Mesothelial cell of epicardium (in vitro differentiated cells): Measurements from ENCODE around the gene S100A3. TPM values are rescaled to one million over a fixed set of nuclear protein-coding genes. Genes with fewer than 3 reads are reported as not detected.

Experiments used
- DNase-seq, 2 experiments: peaks; one replicate each; pipeline ENCODE4 v3.0.0; 2021; ENCODE audit warnings: low spot score in 2 of 2; ENCODE audit not compliant: unreplicated experiment in 2 of 2
- H3K27ac Mint-ChIP-seq: 2 replicates; pipeline ENCODE4 v1.8.0; 2021; ENCODE audit warnings: mixed read lengths
- H3K27me3 Mint-ChIP-seq: 2 replicates; pipeline ENCODE4 v1.8.0; 2021; ENCODE audit warnings: low read depth, mixed read lengths
- H3K36me3 Mint-ChIP-seq: 2 replicates; pipeline ENCODE4 v1.8.0; 2021; ENCODE audit warnings: mixed read lengths
- H3K4me1 Mint-ChIP-seq: 2 replicates; pipeline ENCODE4 v1.8.0; 2021; ENCODE audit warnings: mixed read lengths
- H3K4me3 Mint-ChIP-seq: 2 replicates; pipeline ENCODE4 v1.8.0; 2021; ENCODE audit warnings: mild to moderate bottlenecking, moderate library complexity, mixed read lengths
- H3K9me3 Mint-ChIP-seq: 2 replicates; pipeline ENCODE4 v1.8.0; 2021; ENCODE audit warnings: mixed read lengths
- total RNA-seq: library from RNA; stranded (reverse); gene quantifications from 3 replicates; pipeline ENCODE4 v1.2.1, GENCODE V29; 2021
- TF ChIP-seq, protein P1 (sequence below): fragments of 200-600 bp; sonication (generic); IDR thresholded peaks from one replicate; pipeline ENCODE4 v1.5.0; 2021; ENCODE audit warnings: antibody characterized with exemption; ENCODE audit not compliant: unreplicated experiment

The S100A3 gene
- total RNA-seq, 1 donor from 2014 or later, result not detected

GRCh38 chr1:153545067-153546055, 3.7 kb downstream of the S100A3 start, which contains the start of gene S100A4:
TSS of gene S100A4 (minus strand) at chr1:153545806. CDS start at chr1:153544794, 1,012 bp downstream.
- H3K27me3 Mint-ChIP-seq, result no peaks in the 10 kb centered on the region
- peak; percentile 85 to 94 for DNase-seq
- peaks cover 79% of the 10 kb centered on the region for H3K4me1 Mint-ChIP-seq
- H3K4me3 Mint-ChIP-seq, result peak within 1 kb of the TSS; percentile 58
- TF ChIP-seq, protein P1, sequence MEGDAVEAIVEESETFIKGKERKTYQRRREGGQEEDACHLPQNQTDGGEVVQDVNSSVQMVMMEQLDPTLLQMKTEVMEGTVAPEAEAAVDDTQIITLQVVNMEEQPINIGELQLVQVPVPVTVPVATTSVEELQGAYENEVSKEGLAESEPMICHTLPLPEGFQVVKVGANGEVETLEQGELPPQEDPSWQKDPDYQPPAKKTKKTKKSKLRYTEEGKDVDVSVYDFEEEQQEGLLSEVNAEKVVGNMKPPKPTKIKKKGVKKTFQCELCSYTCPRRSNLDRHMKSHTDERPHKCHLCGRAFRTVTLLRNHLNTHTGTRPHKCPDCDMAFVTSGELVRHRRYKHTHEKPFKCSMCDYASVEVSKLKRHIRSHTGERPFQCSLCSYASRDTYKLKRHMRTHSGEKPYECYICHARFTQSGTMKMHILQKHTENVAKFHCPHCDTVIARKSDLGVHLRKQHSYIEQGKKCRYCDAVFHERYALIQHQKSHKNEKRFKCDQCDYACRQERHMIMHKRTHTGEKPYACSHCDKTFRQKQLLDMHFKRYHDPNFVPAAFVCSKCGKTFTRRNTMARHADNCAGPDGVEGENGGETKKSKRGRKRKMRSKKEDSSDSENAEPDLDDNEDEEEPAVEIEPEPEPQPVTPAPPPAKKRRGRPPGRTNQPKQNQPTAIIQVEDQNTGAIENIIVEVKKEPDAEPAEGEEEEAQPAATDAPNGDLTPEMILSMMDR, result no peak
- no peaks in the 10 kb centered on the region for H3K9me3 Mint-ChIP-seq
- H3K36me3 Mint-ChIP-seq, result no peaks in the 10 kb centered on the region
- H3K27ac Mint-ChIP-seq, result peak within 1 kb of the TSS; percentile 99

DNA sequence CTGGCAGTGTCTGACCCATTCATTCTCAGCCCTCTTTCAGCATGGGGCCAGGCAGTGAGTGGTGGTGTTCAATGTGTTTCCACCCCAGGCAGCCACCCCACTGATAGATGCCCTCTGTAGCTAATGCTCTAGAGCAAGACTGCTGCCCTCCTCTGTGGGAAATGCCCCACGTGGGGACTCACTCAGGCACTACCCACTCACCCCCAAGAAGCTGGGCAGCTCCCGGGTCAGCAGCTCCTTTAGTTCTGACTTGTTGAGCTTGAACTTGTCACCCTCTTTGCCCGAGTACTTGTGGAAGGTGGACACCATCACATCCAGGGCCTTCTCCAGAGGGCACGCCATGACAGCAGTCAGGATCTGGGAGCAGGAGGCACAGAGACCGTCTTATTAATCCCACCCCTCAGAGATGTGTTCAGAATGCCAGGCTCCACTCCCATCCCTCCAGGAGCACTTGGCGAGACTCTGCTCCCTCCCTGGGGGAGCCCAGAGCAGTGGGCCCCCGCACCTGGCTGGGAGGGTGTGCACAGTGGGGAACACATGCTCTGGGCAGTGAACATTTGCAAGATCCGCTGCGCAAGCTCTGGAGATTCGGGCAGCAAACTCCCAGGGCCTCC, 4.5 kb downstream of the S100A3 start:
- H3K36me3 Mint-ChIP-seq, result no peaks in the 10 kb centered on the region
- TF ChIP-seq, protein P1, result no peak
- peak overlapping the region; percentile 58 for H3K4me3 Mint-ChIP-seq
- peaks cover 72% of the 10 kb centered on the region for H3K4me1 Mint-ChIP-seq
- peak overlapping the region; percentile 99 for H3K27ac Mint-ChIP-seq
- H3K9me3 Mint-ChIP-seq, result no peaks in the 10 kb centered on the region
- no peaks in the 10 kb centered on the region for H3K27me3 Mint-ChIP-seq
- DNase-seq, result no peak

DNA sequence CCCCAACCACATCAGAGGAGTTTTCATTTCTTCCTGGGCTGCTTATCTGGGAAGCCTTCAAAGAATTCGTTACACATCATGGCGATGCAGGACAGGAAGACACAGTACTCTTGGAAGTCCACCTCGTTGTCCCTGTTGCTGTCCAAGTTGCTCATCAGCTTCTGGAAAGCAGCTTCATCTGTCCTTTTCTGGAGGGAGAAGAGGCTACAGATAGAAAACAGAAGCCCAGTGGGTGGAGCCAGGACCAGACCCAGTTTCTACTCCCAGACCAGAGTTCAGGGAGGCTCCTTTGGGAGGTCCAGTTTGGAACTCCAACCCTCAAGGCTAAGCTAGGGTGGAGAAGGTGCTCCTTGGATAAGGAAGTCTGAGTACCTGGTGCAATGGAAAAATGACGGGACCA, 5.3 kb downstream of the S100A3 start:
- no peaks in the 10 kb centered on the region for H3K36me3 Mint-ChIP-seq
- no peak for DNase-seq
- TF ChIP-seq, protein P1, result no peak
- peaks cover 65% of the 10 kb centered on the region for H3K4me1 Mint-ChIP-seq
- H3K9me3 Mint-ChIP-seq, result no peaks in the 10 kb centered on the region
- H3K4me3 Mint-ChIP-seq, result peak overlapping the region; percentile 8
- peak overlapping the region; percentile 99 for H3K27ac Mint-ChIP-seq
- no peaks in the 10 kb centered on the region for H3K27me3 Mint-ChIP-seq

- no peaks in the 10 kb centered on the region for H3K36me3 Mint-ChIP-seq
- peak overlapping the region; percentile 8 for H3K4me3 Mint-ChIP-seq
- H3K27me3 Mint-ChIP-seq, result no peaks in the 10 kb centered on the region
- no peak for DNase-seq
- TF ChIP-seq, protein P1, result no peak
- peak overlapping the region; percentile 5 for H3K27ac Mint-ChIP-seq
- H3K9me3 Mint-ChIP-seq, result no peaks in the 10 kb centered on the region
- H3K4me1 Mint-ChIP-seq, result peaks cover 64% of the 10 kb centered on the region
These were observed 5.9 kb downstream of the S100A3 start for GRCh38 chr1:153542956-153543711.

DNA sequence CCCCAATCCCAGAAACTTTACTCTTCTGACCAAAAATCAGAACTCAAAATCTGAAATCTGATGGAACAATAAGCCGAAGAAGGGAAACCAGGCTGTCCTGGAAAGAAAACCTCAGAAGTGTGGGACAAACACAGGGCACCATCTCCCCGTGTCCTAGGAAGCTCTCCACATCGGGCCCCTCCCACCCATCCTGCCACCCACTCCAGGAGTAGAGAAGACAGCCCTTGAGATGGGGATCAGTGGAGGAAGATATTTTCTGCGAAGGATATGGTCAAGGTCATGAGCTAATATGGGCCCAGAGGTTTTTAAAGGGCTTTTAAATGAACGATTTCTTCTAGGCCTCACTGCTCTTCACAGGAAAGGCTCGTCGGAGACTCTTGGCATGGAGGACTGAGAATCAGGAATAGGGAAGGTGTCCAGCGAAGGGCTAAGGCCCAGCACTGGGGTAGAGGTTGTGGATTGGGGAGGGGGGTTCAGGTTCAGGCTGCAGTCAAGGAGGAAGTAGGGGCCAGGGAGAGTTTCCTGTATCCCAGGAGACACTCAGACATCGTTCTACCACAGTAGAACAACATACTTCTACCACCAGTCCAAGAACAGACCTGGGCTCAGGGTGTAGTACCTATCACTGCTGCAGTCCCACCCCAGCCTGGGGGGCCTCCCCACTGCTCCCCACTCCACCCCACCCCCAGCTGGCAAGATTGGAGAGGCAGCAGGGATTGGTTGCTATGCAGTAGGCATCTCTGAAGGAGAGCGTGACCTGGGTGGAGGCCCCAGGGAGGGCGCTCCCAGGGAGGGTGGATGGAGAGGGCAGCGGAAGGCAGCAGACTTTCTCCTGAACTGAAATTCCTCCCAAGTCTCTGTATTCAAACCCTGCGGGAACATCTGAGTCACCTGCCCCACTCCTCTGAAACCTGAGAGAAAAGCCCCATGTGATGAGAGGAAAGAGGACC, 7.1 kb downstream of the S100A3 start:
- no peaks in the 10 kb centered on the region for H3K9me3 Mint-ChIP-seq
- H3K4me3 Mint-ChIP-seq, result no peak overlapping the region
- TF ChIP-seq, protein P1, result no peak
- no peak for DNase-seq
- peaks cover 57% of the 10 kb centered on the region for H3K4me1 Mint-ChIP-seq
- no peaks in the 10 kb centered on the region for H3K36me3 Mint-ChIP-seq
- no peaks in the 10 kb centered on the region for H3K27me3 Mint-ChIP-seq
- H3K27ac Mint-ChIP-seq, result no peak overlapping the region
